Karpas-422 (cell line): ENCODE measurements around the gene TMCC2. TPM values are rescaled to one million over a fixed set of nuclear protein-coding genes. Genes with fewer than 3 reads are reported as not detected.
"Not testable (repeated sequence)": the region's sequence is repeated elsewhere in the genome, so short reads cannot be mapped to it uniquely, and the experiment has no call there.

ENCODE experiments used
- DNase-seq: peaks from one replicate; pipeline ENCODE4 v3.0.0-alpha.2; 2015
- H2AFZ ChIP-seq: fragments of 200-600 bp; sonication (generic); 2 replicates; pipeline ENCODE4 v1.6.1; 2014; ENCODE audit warnings: antibody characterized with exemption, low read length, mixed read lengths
- H3K27ac ChIP-seq: fragments of 200-600 bp; sonication (generic); 2 replicates; pipeline ENCODE4 v1.5.1; 2014; ENCODE audit warnings: mild to moderate bottlenecking, low read length, moderate library complexity
- H3K27me3 ChIP-seq: fragments of 200-600 bp; sonication (generic); 2 replicates; pipeline ENCODE4 v1.6.1; 2014; ENCODE audit warnings: low read length, mixed read lengths
- H3K36me3 ChIP-seq: fragments of 200-600 bp; sonication (generic); 2 replicates; pipeline ENCODE4 v1.6.1; 2014; ENCODE audit warnings: low read length, mixed read lengths; ENCODE audit not compliant: insufficient read depth
- H3K4me1 ChIP-seq: fragments of 200-600 bp; sonication (generic); 2 replicates; pipeline ENCODE4 v1.6.1; 2014; ENCODE audit warnings: mild to moderate bottlenecking, low read length, mixed read lengths
- H3K4me2 ChIP-seq: fragments of 200-600 bp; sonication (generic); 2 replicates; pipeline ENCODE4 v1.6.1; 2014; ENCODE audit warnings: low read length, low read depth, mild to moderate bottlenecking; ENCODE audit not compliant: poor library complexity, severe bottlenecking
- H3K4me3 ChIP-seq: fragments of 200-600 bp; sonication (generic); 2 replicates; pipeline ENCODE4 v1.5.1; 2014; ENCODE audit warnings: mild to moderate bottlenecking, antibody characterized with exemption, low read length, mixed read lengths
- H3K79me2 ChIP-seq: fragments of 200-600 bp; sonication (generic); 2 replicates; pipeline ENCODE4 v1.6.1; 2014; ENCODE audit warnings: mild to moderate bottlenecking, low read length, mixed read lengths
- H3K9ac ChIP-seq: fragments of 200-600 bp; sonication (generic); 2 replicates; pipeline ENCODE4 v1.6.0; 2014; ENCODE audit warnings: low read length
- H3K9me2 ChIP-seq: fragments of 200-600 bp; sonication (generic), shearing (Covaris generic); replicated peaks from 2 replicates; pipeline ENCODE4 v1.6.0; 2014; ENCODE audit warnings: mild to moderate bottlenecking, low read length, moderate library complexity; ENCODE audit not compliant: insufficient read depth
- H3K9me3 ChIP-seq: fragments of 300-700, 200-600 bp; sonication (generic); 2 replicates; pipeline ENCODE4 v1.6.1; 2014; ENCODE audit warnings: low read length, mixed read lengths
- H4K20me1 ChIP-seq: fragments of 200-600 bp; sonication (generic); 2 replicates; pipeline ENCODE4 v1.6.1; 2014; ENCODE audit warnings: mild to moderate bottlenecking, antibody characterized with exemption, low read length, low read depth; ENCODE audit not compliant: insufficient read depth
- total RNA-seq: library from RNA; depleted of rRNA; stranded (reverse); fragments of >200 nt; shearing (Covaris generic); gene quantifications from 2 replicates; pipeline ENCODE4 v1.2.3, GENCODE V29; 2014; ENCODE audit warnings: low replicate concordance

TMCC2 gene
- total RNA-seq, 1 experiment from 2014 or later: 0.89 TPM

- Histone ChIP-seq H3K9me3 (no peaks in the 10 kb centered on the region), H4K20me1 (no peaks in the 10 kb centered on the region), H3K27ac (no peak overlapping the region), H3K9me2 (no peaks in the 10 kb centered on the region), H3K9ac (no peak overlapping the region), H2AFZ (no peak overlapping the region), H3K36me3 (no peaks in the 10 kb centered on the region), H3K4me2 (no peak overlapping the region), H3K4me3 (no peak overlapping the region), H3K27me3 (no peaks in the 10 kb centered on the region), H3K4me1 (peaks cover 25% of the 10 kb centered on the region), H3K79me2 (no peaks in the 10 kb centered on the region)
- no peak for DNase-seq
Observed at GRCh38 chr1:205291596-205291995, 63.9 kb downstream of the TMCC2 start.

GRCh38 chr1:205293350-205294074, 65.8 kb downstream of the TMCC2 start:
- H3K27me3 ChIP-seq: no peaks in the 10 kb centered on the region
- peaks cover 8% of the 10 kb centered on the region for H3K4me1 ChIP-seq
- H2AFZ ChIP-seq: no peak overlapping the region
- no peaks in the 10 kb centered on the region for H3K36me3 ChIP-seq
- DNase-seq: no peak
- no peaks in the 10 kb centered on the region for H4K20me1 ChIP-seq
- H3K9me2 ChIP-seq: no peaks in the 10 kb centered on the region
- H3K9me3 ChIP-seq: no peaks in the 10 kb centered on the region
- no peak overlapping the region for H3K4me2 ChIP-seq
- H3K79me2 ChIP-seq: no peaks in the 10 kb centered on the region
- H3K27ac ChIP-seq: no peak overlapping the region
- no peak overlapping the region for H3K9ac ChIP-seq
- H3K4me3 ChIP-seq: no peak overlapping the region

- H3K4me3 ChIP-seq: no peak overlapping the region
- H3K4me1 ChIP-seq: peaks cover 5% of the 10 kb centered on the region; the same call in 1 of the 2 replicates
- H3K4me2 ChIP-seq: no peak overlapping the region
- no peaks in the 10 kb centered on the region for H3K79me2 ChIP-seq
- no peaks in the 10 kb centered on the region for H4K20me1 ChIP-seq
- H3K36me3 ChIP-seq: no peaks in the 10 kb centered on the region
- no peaks in the 10 kb centered on the region for H3K9me3 ChIP-seq
- H3K27me3 ChIP-seq: no peaks in the 10 kb centered on the region
- no peak for DNase-seq
- H2AFZ ChIP-seq: no peak overlapping the region
- H3K9ac ChIP-seq: no peak overlapping the region
- no peak overlapping the region for H3K27ac ChIP-seq
- H3K9me2 ChIP-seq: no peaks in the 10 kb centered on the region
Observed at GRCh38 chr1:205294175-205294917, 66.6 kb downstream of the TMCC2 start.

GRCh38 chr1:205294934-205295333, 67.2 kb downstream of the TMCC2 start:
- Histone ChIP-seq H3K4me1 (peaks cover 5% of the 10 kb centered on the region), H3K4me3 (no peak overlapping the region), H3K9me3 (no peaks in the 10 kb centered on the region), H3K9ac (no peak overlapping the region), H3K79me2 (no peaks in the 10 kb centered on the region), H3K27me3 (no peaks in the 10 kb centered on the region), H3K36me3 (no peaks in the 10 kb centered on the region), H3K27ac (no peak overlapping the region), H3K4me2 (no peak overlapping the region), H2AFZ (no peak overlapping the region), H3K9me2 (no peaks in the 10 kb centered on the region), H4K20me1 (no peaks in the 10 kb centered on the region)
- DNase-seq: no peak

- no peak for DNase-seq
Observed at GRCh38 chr1:205296154-205296553, 68.4 kb downstream of the TMCC2 start.

GRCh38 chr1:205297546-205298177, 69.9 kb downstream of the TMCC2 start:
- not testable (repeated sequence) for H3K4me2 ChIP-seq, H3K36me3 ChIP-seq, H3K79me2 ChIP-seq, H3K27ac ChIP-seq, H3K27me3 ChIP-seq, H3K9ac ChIP-seq, DNase-seq, H3K9me3 ChIP-seq, H4K20me1 ChIP-seq, H2AFZ ChIP-seq, H3K9me2 ChIP-seq, H3K4me3 ChIP-seq
- H3K4me1 ChIP-seq: peaks cover 24% of the 10 kb centered on the region

More at GRCh38 chr1:205296154-205296553, 68.4 kb downstream of the TMCC2 start:
- Histone ChIP-seq H3K4me1 (peaks cover 16% of the 10 kb centered on the region), H3K36me3 (no peaks in the 10 kb centered on the region), H2AFZ (no peak overlapping the region), H3K9me3 (no peaks in the 10 kb centered on the region), H3K9ac (no peak overlapping the region), H3K4me2 (no peak overlapping the region), H4K20me1 (no peaks in the 10 kb centered on the region), H3K4me3 (no peak overlapping the region), H3K27ac (no peak overlapping the region), H3K79me2 (no peaks in the 10 kb centered on the region), H3K9me2 (no peaks in the 10 kb centered on the region), H3K27me3 (no peaks in the 10 kb centered on the region)

- H3K4me2 ChIP-seq: no peak overlapping the region
Observed at GRCh38 chr1:205298191-205298994, 70.6 kb downstream of the TMCC2 start.

More at GRCh38 chr1:205298191-205298994, 70.6 kb downstream of the TMCC2 start:
- H2AFZ ChIP-seq: no peak overlapping the region
- peaks cover 24% of the 10 kb centered on the region for H3K4me1 ChIP-seq
- H3K9ac ChIP-seq: no peak overlapping the region
- H3K4me3 ChIP-seq: no peak overlapping the region
- no peak overlapping the region for H3K27ac ChIP-seq
- H3K36me3 ChIP-seq: no peaks in the 10 kb centered on the region
- no peaks in the 10 kb centered on the region for H3K79me2 ChIP-seq
- H3K9me2 ChIP-seq: no peaks in the 10 kb centered on the region
- no peaks in the 10 kb centered on the region for H3K9me3 ChIP-seq
- DNase-seq: no peak
- H3K27me3 ChIP-seq: no peaks in the 10 kb centered on the region
- H4K20me1 ChIP-seq: no peaks in the 10 kb centered on the region
